Liver (tissue), 9 donors: ENCODE data around the gene STOM. TPM values are rescaled to one million over a fixed set of nuclear protein-coding genes. Genes with fewer than 3 reads are reported as not detected.

ENCODE experiments used
- DNase-seq: peaks from one replicate; pipeline ENCODE4 v3.0.0-alpha.2; 2017; ENCODE audit warnings: low spot score
- H3K27ac ChIP-seq, 2 donors: one replicate each; pipeline ENCODE4 v1.7.0; 2013; ENCODE audit warnings: inconsistent platforms in 2 of 2, low read length in 2 of 2, control low read depth in 1 of 2, low read depth in 1 of 2, mild to moderate bottlenecking in 1 of 2
- H3K27me3 ChIP-seq, 4 donors: one replicate each; pipeline versions ENCODE4 v1.6.1 to v1.7.0; 2013; ENCODE audit warnings: low read length in 3 of 4, inconsistent platforms in 1 of 4, mild to moderate bottlenecking in 1 of 4, moderate library complexity in 1 of 4; ENCODE audit not compliant: control insufficient read depth in 4 of 4, insufficient read depth in 4 of 4
- H3K36me3 ChIP-seq, 4 donors: one replicate each; pipeline versions ENCODE4 v1.6.1 to v1.7.0; 2013; ENCODE audit warnings: low read length in 3 of 4, mild to moderate bottlenecking in 3 of 4, low read depth in 1 of 4, moderate library complexity in 1 of 4; ENCODE audit not compliant: control insufficient read depth in 4 of 4, insufficient read depth in 3 of 4
- H3K4me1 ChIP-seq, 4 donors: one replicate each; pipeline versions ENCODE4 v1.6.1 to v1.7.0; 2013; ENCODE audit warnings: low read length in 3 of 4, mild to moderate bottlenecking in 3 of 4, moderate library complexity in 1 of 4; ENCODE audit not compliant: control insufficient read depth in 4 of 4, insufficient read depth in 4 of 4
- H3K4me3 ChIP-seq, 3 donors: one replicate each; pipeline versions ENCODE4 v1.6.1 to v1.7.0; 2013; ENCODE audit warnings: low read length in 3 of 3, control low read depth in 1 of 3, low read depth in 1 of 3, mild to moderate bottlenecking in 1 of 3
- H3K9ac ChIP-seq, 2 donors: one replicate each; pipeline ENCODE4 v1.7.0; 2013; ENCODE audit warnings: low read length in 2 of 2, mild to moderate bottlenecking in 2 of 2, moderate library complexity in 2 of 2, control low read depth in 1 of 2, low read depth in 1 of 2
- H3K9me3 ChIP-seq, 4 donors: one replicate each; pipeline versions ENCODE4 v1.6.1 to v1.7.0; 2013; ENCODE audit warnings: low read length in 3 of 4; ENCODE audit not compliant: control insufficient read depth in 4 of 4
- ATF3 ChIP-seq: IDR thresholded peaks from 2 replicates; pipeline ENCODE4 v1.6.1; 2016; ENCODE audit warnings: antibody characterized with exemption
- CTCF ChIP-seq: fragments of 150-350 bp; IDR thresholded peaks from 2 replicates; pipeline ENCODE4 v1.5.1; 2017; ENCODE audit warnings: improper control_type of control experiment, low read depth, low read length; ENCODE audit not compliant: missing input control
- EGR1 ChIP-seq, 2 donors: IDR thresholded peaks; 2 replicates each; pipeline ENCODE4 v1.6.1; 2016 to 2018; ENCODE audit warnings: antibody characterized with exemption in 2 of 2, low read depth in 2 of 2
- FOXA1 ChIP-seq: IDR thresholded peaks from 2 replicates; pipeline ENCODE4 v1.6.1; 2016; ENCODE audit warnings: antibody characterized with exemption
- FOXA2 ChIP-seq: IDR thresholded peaks from 2 replicates; pipeline ENCODE4 v1.6.1; 2016; ENCODE audit warnings: antibody characterized with exemption
- GABPA ChIP-seq, 2 donors: IDR thresholded peaks in 1 of 2; conservative IDR thresholded peaks in 1 of 2; 2 replicates each; pipeline ENCODE4 v1.6.1; 2016; ENCODE audit warnings: antibody characterized with exemption in 2 of 2, mild to moderate bottlenecking in 1 of 2, moderate library complexity in 1 of 2
- HNF4A ChIP-seq, 2 donors: conservative IDR thresholded peaks; 2 replicates each; pipeline ENCODE4 v1.6.1; 2016; ENCODE audit warnings: antibody characterized with exemption in 2 of 2, mild to moderate bottlenecking in 2 of 2
- HNF4G ChIP-seq: IDR thresholded peaks from 2 replicates; pipeline ENCODE4 v1.6.1; 2016; ENCODE audit warnings: antibody characterized with exemption
- JUND ChIP-seq, 2 donors: IDR thresholded peaks; 2 replicates each; pipeline ENCODE4 v1.6.1; 2016; ENCODE audit warnings: antibody characterized with exemption in 2 of 2
- MAX ChIP-seq: IDR thresholded peaks from 2 replicates; pipeline ENCODE4 v1.6.1; 2016; ENCODE audit warnings: antibody characterized with exemption
- REST ChIP-seq: IDR thresholded peaks from 2 replicates; pipeline ENCODE4 v1.6.1; 2016; ENCODE audit warnings: antibody characterized with exemption, mild to moderate bottlenecking
- RXRA ChIP-seq, 2 donors: IDR thresholded peaks; 2 replicates each; pipeline ENCODE4 v1.6.1; 2017 to 2018; ENCODE audit warnings: antibody characterized with exemption in 2 of 2, mild to moderate bottlenecking in 1 of 2
- SP1 ChIP-seq: IDR thresholded peaks from 2 replicates; pipeline ENCODE4 v1.6.1; 2018; ENCODE audit warnings: antibody characterized with exemption, mild to moderate bottlenecking
- TAF1 ChIP-seq: conservative IDR thresholded peaks from 2 replicates; pipeline ENCODE4 v1.6.1; 2016; ENCODE audit warnings: antibody characterized with exemption, mild to moderate bottlenecking
- YY1 ChIP-seq: IDR thresholded peaks from 2 replicates; pipeline ENCODE4 v1.6.1; 2016; ENCODE audit warnings: antibody characterized with exemption, mild to moderate bottlenecking
- ZBTB33 ChIP-seq: IDR thresholded peaks from 2 replicates; pipeline ENCODE4 v1.6.1; 2016; ENCODE audit warnings: antibody characterized with exemption
- WGBS: extraction: QIAGEN DNeasy Blood & Tissue Kit; methylation state at CpG from one replicate; pipeline ENCODE4 v1.1.7; 2013; 5-methylcytosine and 5-hydroxymethylcytosine counted together
- polyA plus RNA-seq, 2 donors: library from polyadenylated mRNA; stranded (reverse) in 1 of 2; unstranded in 1 of 2; fragments of 200-250 nt in 1 of 2; fragments of >200 nt in 1 of 2; fragmentation: Nextera tagmentation in 1 of 2; extraction: Ambion mirVana in 1 of 2; gene quantifications; one replicate each; pipeline versions ENCODE4 v1.2.1 to v1.2.3, GENCODE V29; 2013 to 2015
- total RNA-seq, 2 donors: library from RNA; depleted of rRNA; stranded (reverse); fragments of >200 nt; gene quantifications; one replicate each; pipeline ENCODE4 v1.2.3, GENCODE V29; 2014
- donor health status: healthy.
- donor health status: healthy.
- donor health status: healthy.
- donor health status: healthy.
- donor health status: healthy.

STOM gene
- total and polyA plus RNA-seq, 4 donors = 150 to 398 (median 265) TPM

- no peak overlapping the region for H3K27ac ChIP-seq
- peaks cover 0 to 26% (median 9%) of the 10 kb centered on the region in 4 donors for H3K36me3 ChIP-seq
Observed at GRCh38 chr9:121312169-121312568, 57.9 kb downstream of the STOM start.

More at GRCh38 chr9:121312169-121312568, 57.9 kb downstream of the STOM start:
- DNase-seq = no peak
- WGBS = 95% methylated on average over 17 of the region's 17 CpGs
- no peaks in the 10 kb centered on the region for H3K9me3 ChIP-seq
- H3K27me3 ChIP-seq = no peaks in the 10 kb centered on the region
- peaks cover 0 to 8% (median 5%) of the 10 kb centered on the region in 4 donors for H3K4me1 ChIP-seq
- no peak overlapping the region for H3K4me3 ChIP-seq
- no peak for TF ChIP-seq FOXA2
- TF ChIP-seq REST = no peak
- TF ChIP-seq ATF3 = no peak
- no peak for TF ChIP-seq MAX
- TF ChIP-seq JUND (IDR thresholded peaks at IDR 0.05) = no peak
- no peak for TF ChIP-seq YY1
- TF ChIP-seq ZBTB33 = no peak
- no peak for TF ChIP-seq EGR1 (IDR thresholded peaks at IDR 0.05; ENCODE audit: low read depth in 2 of 2)
- no peak for TF ChIP-seq HNF4G
- no peak for TF ChIP-seq TAF1
- no peak for TF ChIP-seq GABPA (IDR thresholded peaks at IDR 0.05 in 1 of 2, conservative IDR thresholded peaks at IDR 0.05 in 1 of 2)
- TF ChIP-seq SP1 = no peak
- TF ChIP-seq HNF4A (conservative IDR thresholded peaks at IDR 0.05) = no peak
- TF ChIP-seq RXRA (IDR thresholded peaks at IDR 0.05) = no peak
- TF ChIP-seq CTCF = no peak
- TF ChIP-seq FOXA1 = no peak
- H3K9ac ChIP-seq = no peak overlapping the region
